ENCODE data around the gene GRK4.

GRK4 gene

GRCh38 chr4:3079694-3080123 lies 116.3 kb downstream of the GRK4 start:
- TF ChIP-seq CTCF (IDR thresholded peaks at IDR 0.05) (no peak), ZFX (IDR thresholded peaks at IDR 0.05; ENCODE audit: borderline replicate concordance) (no peak)
- no peak overlapping the region for H3K27ac ChIP-seq

- H3K27ac ChIP-seq = no peak overlapping the region
- TF ChIP-seq ZFX (IDR thresholded peaks at IDR 0.05; ENCODE audit: borderline replicate concordance) (no peak), CTCF (IDR thresholded peaks at IDR 0.05) (no peak)
Observed at GRCh38 chr4:3082925-3083515, 119.6 kb downstream of the GRK4 start.

GRCh38 chr4:3083732-3084131 lies 120.4 kb downstream of the GRK4 start:
- TF ChIP-seq CTCF (IDR thresholded peaks at IDR 0.05) = no peak
- TF ChIP-seq ZFX (IDR thresholded peaks at IDR 0.05; ENCODE audit: borderline replicate concordance) = no peak
- no peak overlapping the region for H3K27ac ChIP-seq

- no peak for TF ChIP-seq ZFX (IDR thresholded peaks at IDR 0.05; ENCODE audit: borderline replicate concordance)
- no peak for TF ChIP-seq CTCF (IDR thresholded peaks at IDR 0.05)
- H3K27ac ChIP-seq = no peak overlapping the region
Observed at GRCh38 chr4:3085948-3086670, 122.7 kb downstream of the GRK4 start.

GRCh38 chr4:3087115-3087797 lies 123.9 kb downstream of the GRK4 start:
- no peak for TF ChIP-seq ZFX (IDR thresholded peaks at IDR 0.05; ENCODE audit: borderline replicate concordance)
- no peak for TF ChIP-seq CTCF (IDR thresholded peaks at IDR 0.05)
- no peak overlapping the region for H3K27ac ChIP-seq

Data from 22Rv1 (cell line).